MM.1S (cell line): ENCODE data around the gene PRKAG2.

ENCODE experiments used
- EZH2 ChIP-seq: fragments of 300-600 bp; sonication (generic); optimal IDR thresholded peaks from 2 replicates; pipeline ENCODE3; 2017; ENCODE audit warnings: low read depth, mild to moderate bottlenecking, antibody characterized with exemption, low read length, mixed read lengths
- TF ChIP-seq, protein P1 (sequence below): fragments of 300-600 bp; sonication (generic); IDR thresholded peaks from 2 replicates; pipeline ENCODE4 v1.5.1; 2016; ENCODE audit warnings: antibody characterized with exemption, low read length, mixed read lengths

DNA sequence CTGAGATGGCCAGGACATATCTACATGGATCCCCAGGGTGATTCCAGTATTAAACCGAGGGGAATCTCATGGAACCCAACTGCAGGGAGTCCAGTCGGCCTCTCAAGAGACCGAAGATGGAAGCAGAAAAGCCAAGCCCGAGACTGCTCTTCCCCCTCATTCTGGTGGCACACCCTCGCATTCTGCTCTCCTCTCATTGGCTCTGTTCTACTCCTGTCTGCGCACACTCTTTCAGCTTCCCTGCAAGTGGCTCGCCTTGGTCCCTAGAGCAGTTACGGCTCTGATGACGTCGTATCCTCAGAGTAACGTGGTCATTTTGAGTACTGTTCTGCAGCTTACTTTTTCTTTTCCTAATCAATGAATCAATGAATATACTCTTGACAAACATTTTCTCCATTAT, 284.6 kb downstream of the PRKAG2 start:
- TF ChIP-seq, protein P1, sequence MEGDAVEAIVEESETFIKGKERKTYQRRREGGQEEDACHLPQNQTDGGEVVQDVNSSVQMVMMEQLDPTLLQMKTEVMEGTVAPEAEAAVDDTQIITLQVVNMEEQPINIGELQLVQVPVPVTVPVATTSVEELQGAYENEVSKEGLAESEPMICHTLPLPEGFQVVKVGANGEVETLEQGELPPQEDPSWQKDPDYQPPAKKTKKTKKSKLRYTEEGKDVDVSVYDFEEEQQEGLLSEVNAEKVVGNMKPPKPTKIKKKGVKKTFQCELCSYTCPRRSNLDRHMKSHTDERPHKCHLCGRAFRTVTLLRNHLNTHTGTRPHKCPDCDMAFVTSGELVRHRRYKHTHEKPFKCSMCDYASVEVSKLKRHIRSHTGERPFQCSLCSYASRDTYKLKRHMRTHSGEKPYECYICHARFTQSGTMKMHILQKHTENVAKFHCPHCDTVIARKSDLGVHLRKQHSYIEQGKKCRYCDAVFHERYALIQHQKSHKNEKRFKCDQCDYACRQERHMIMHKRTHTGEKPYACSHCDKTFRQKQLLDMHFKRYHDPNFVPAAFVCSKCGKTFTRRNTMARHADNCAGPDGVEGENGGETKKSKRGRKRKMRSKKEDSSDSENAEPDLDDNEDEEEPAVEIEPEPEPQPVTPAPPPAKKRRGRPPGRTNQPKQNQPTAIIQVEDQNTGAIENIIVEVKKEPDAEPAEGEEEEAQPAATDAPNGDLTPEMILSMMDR: no peak
- TF ChIP-seq EZH2: no peak
